ENCODE data around the gene SLC6A16. TPM values are rescaled to one million over a fixed set of nuclear protein-coding genes. Genes with fewer than 3 reads are reported as not detected.

SLC6A16 gene
- total and polyA plus RNA-seq, 10 donors = 2.1 to 6.9 (median 3.9) TPM

DNA sequence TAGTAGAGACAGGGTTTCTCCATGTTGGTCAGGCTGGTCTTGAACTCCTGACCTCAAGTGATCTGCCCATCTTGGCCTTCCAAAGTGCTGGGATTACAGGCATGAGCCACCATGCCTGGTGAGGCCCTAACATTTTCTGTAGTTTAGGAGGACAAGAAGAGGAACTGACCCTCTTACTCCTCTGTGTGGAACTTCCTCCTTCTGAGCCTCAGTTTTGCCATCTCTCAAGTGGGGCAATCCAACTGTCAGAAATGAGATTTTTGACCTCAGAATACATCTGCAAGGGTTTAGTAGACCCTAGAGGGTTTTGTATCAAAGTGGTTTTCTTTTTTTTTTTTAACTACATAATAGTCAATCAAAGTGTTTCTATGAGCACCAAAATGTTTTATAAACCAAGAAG is 41.1 kb upstream of the SLC6A16 start:
- Histone ChIP-seq H3K4me1 (peaks cover 3 to 37% (median 29%) of the 10 kb centered on the region in 6 donors), H3K36me3 (no peaks in the 10 kb centered on the region), H3K4me3 (no peak overlapping the region), H3K27ac (no peak overlapping the region), H3K9me3 (peaks cover 0 to 26% (median 22%) of the 10 kb centered on the region in 8 donors), H3K27me3 (replicated peaks in 1 of 7) (peaks cover 0 to 47% (median 9%) of the 10 kb centered on the region in 7 donors)
- DNase-seq = no peak
- no peak for TF ChIP-seq POLR2A (IDR thresholded peaks at IDR 0.05)
- TF ChIP-seq POLR2AphosphoS5 (IDR thresholded peaks at IDR 0.05) = no peak
- TF ChIP-seq CTCF (IDR thresholded peaks at IDR 0.05 in 8 of 11, conservative IDR thresholded peaks at IDR 0.05 in 3 of 11) = no peak
- intact Hi-C loops (cut with DNase I; ENCODE audit: low total_unique reads) = no loop called here

DNA sequence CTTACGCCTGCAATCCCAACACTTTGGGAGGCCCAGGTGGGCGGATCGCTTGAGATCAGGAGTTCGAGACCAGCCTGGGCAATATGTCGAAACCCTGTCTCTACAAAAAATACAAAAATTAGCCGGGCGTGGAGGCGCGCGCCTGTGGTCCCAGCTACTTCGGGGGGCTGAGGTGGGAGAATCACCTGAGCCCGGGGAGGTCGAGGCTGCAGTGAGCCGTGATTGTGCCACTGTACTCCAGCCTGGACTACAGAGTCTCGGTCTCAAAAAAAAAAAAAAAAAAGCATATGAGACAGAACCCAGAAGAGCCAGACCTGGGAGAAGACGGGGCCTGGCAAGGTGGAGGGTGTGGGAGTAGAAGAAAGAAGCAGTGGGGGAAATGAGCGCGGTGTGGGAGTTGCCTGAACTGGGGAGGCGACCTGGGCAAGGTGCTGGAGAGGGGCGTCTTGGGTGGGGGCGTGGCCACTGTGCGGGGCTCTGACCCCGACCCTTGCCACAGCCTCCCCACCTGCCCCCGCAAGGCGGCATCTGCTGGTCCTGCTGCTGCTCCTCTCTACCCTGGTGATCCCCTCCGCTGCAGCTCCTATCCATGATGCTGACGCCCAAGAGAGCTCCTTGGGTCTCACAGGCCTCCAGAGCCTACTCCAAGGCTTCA is 39.2 kb upstream of the SLC6A16 start:
- peaks cover 0 to 4% (median 0%) of the 10 kb centered on the region in 6 donors for H3K36me3 ChIP-seq
- peaks cover 0 to 12% (median 10%) of the 10 kb centered on the region in 8 donors for H3K9me3 ChIP-seq
- intact Hi-C loops (cut with DNase I; ENCODE audit: low total_unique reads) = no loop called here
- no peak for DNase-seq
- H3K27ac ChIP-seq = peak overlapping the region in 6 of 8 donors; percentile 36 to 91 (median 72)
- peaks cover 0 to 48% (median 9%) of the 10 kb centered on the region in 7 donors for H3K27me3 ChIP-seq (replicated peaks in 1 of 7)
- 70 to 78% (median 74%) methylated on average over 27 of the region's 27 CpGs for WGBS, 5 donors
- peak overlapping the region in 5 of 8 donors; percentile 9 to 77 (median 55) for H3K4me3 ChIP-seq
- TF ChIP-seq POLR2A (IDR thresholded peaks at IDR 0.05) (no peak), POLR2AphosphoS5 (IDR thresholded peaks at IDR 0.05) (no peak)
- peaks cover 3 to 51% (median 37%) of the 10 kb centered on the region in 6 donors for H3K4me1 ChIP-seq

DNA sequence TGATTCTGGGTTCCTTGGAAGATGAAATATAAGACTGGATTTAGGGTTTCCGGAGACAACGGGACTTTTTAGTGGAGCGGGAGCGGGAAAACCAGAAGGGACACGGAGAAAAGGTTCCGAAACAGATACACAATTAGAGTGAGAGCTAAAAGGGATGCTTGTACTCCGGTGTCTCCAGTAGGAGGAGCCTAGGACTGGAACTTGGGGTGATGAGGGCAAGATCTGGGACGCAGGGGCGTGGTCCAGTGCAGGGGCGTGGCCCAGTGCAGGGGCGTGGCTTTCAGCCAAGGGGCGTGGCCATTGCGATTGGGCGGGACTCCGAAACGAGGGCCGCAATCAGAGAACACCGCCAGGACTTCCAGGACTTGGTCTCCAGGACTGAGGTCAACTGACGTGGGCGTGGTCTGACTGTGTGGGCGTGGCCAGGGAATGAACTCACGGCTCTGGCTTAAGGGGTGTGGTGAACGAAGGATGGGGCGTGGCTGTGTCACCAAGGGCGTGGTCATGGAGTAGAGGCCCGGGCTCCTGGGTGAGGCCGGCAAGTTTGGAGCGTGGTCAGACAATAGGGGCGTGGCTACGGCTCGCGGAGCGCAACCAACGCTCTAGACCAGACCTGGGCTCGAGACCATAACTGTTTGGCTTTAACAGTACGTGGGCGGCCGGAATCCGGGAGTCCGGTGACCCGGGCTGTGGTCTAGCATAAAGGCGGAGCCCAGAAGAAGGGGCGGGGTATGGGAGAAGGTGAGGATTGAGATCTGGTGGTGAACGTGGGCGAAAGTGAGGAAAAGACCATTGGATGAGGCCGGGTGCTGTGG is 38.5 kb upstream of the SLC6A16 start, which contains the start of gene DKKL1:
Gene DKKL1 (plus strand): TSS at position 610 of the 815 bp plus-strand sequence. CDS start 122 bp downstream, at position 732.
- peak within 1 kb of the TSS; percentile 13 to 77 (median 52) for H3K4me3 ChIP-seq
- 1 to 4% (median 3%) methylated on average over 41 to 46 of the region's 46 CpGs for WGBS, 5 donors

DNA sequence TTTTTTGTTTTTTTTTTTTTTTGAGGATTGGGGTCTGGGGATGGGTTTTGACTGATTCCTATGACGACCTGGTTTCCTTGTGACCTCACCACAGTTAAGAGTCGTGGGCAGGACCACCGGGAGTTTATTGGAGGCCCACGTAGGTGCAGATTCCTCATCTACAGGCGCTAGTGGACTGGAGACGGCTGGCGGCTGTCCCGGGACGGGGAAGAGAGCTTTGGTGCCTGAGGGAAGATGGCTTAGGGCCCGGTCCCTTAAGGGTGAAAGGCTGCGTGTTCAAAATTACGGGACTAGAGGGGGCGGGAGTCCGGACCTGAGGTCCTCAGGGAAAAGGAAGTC is 37.9 kb upstream of the SLC6A16 start:
- intact Hi-C loops (cut with DNase I; ENCODE audit: low total_unique reads) = no loop called here
- 0 to 2% (median 2%) methylated on average over 14 of the region's 14 CpGs for WGBS, 5 donors

More for the DNA sequence above, 38.5 kb upstream of the SLC6A16 start, which contains the start of gene DKKL1:
- Histone ChIP-seq H3K9me3 (peaks cover 0 to 5% (median 3%) of the 10 kb centered on the region in 8 donors), H3K36me3 (peaks cover 0 to 12% (median 0%) of the 10 kb centered on the region in 6 donors), H3K27me3 (replicated peaks in 1 of 7) (peaks cover 0 to 48% (median 9%) of the 10 kb centered on the region in 7 donors), H3K27ac (peak within 1 kb of the TSS; percentile 68 to 91 (median 88)), H3K4me1 (peaks cover 3 to 51% (median 37%) of the 10 kb centered on the region in 6 donors)
- peak; percentile 95 for DNase-seq
- TF ChIP-seq CTCF (IDR thresholded peaks at IDR 0.05 in 8 of 11, conservative IDR thresholded peaks at IDR 0.05 in 3 of 11) = peak in 1 of 11 experiments; percentile 24
- peak; percentile 57 to 85 (median 71) for TF ChIP-seq POLR2AphosphoS5 (IDR thresholded peaks at IDR 0.05)
- TF ChIP-seq POLR2A (IDR thresholded peaks at IDR 0.05) = no peak
- intact Hi-C loops (cut with DNase I; ENCODE audit: low total_unique reads) = no loop called here

More for the DNA sequence above, 37.9 kb upstream of the SLC6A16 start:
- no peak for TF ChIP-seq CTCF (IDR thresholded peaks at IDR 0.05 in 8 of 11, conservative IDR thresholded peaks at IDR 0.05 in 3 of 11)
- TF ChIP-seq POLR2AphosphoS5 (IDR thresholded peaks at IDR 0.05) = no peak
- no peak for TF ChIP-seq POLR2A (IDR thresholded peaks at IDR 0.05)
- Histone ChIP-seq H3K27ac (peak overlapping the region; percentile 68 to 91 (median 88)), H3K36me3 (peaks cover 0 to 17% (median 0%) of the 10 kb centered on the region in 6 donors), H3K4me3 (peak overlapping the region; percentile 13 to 77 (median 52)), H3K4me1 (peaks cover 3 to 57% (median 37%) of the 10 kb centered on the region in 6 donors), H3K9me3 (no peaks in the 10 kb centered on the region), H3K27me3 (replicated peaks in 1 of 7) (peaks cover 0 to 48% (median 9%) of the 10 kb centered on the region in 7 donors)
- DNase-seq = no peak

Data from spleen (tissue), 11 donors.